22Rv1 (cell line): Measurements from ENCODE around the gene STAM.

Source experiments
- CTCF ChIP-seq: fragments of 450-650 bp; IDR thresholded peaks from 2 replicates; pipeline ENCODE4 v1.5.1; 2017; ENCODE audit warnings: mild to moderate bottlenecking
- ZFX ChIP-seq: fragments of 450-650 bp; IDR thresholded peaks from 2 replicates; pipeline ENCODE4 v1.6.1; 2017; ENCODE audit warnings: antibody characterized with exemption, borderline replicate concordance

- TF ChIP-seq CTCF (no peak), ZFX (no peak)
These were observed 17.6 kb downstream of the STAM start for GRCh38 chr10:17661510-17661909.
